C4-2B (cell line): Measurements from ENCODE around the gene PDE4D.

Experiments
- CTCF ChIP-seq: fragments of 450-650 bp; conservative IDR thresholded peaks from 2 replicates; pipeline ENCODE4 v1.5.1; 2017; ENCODE audit warnings: mild to moderate bottlenecking
- ZFX ChIP-seq: fragments of 450-650 bp; IDR thresholded peaks from 2 replicates; pipeline ENCODE4 v1.6.1; 2017

- TF ChIP-seq CTCF (no peak), ZFX (no peak)
Measured at GRCh38 chr5:59412428-59412827, 481.1 kb downstream of the PDE4D start.
